ENCODE results near the gene TRIP4.

The TRIP4 gene

GRCh38 chr15:64444836-64445235 is 57.2 kb downstream of the TRIP4 start:
- DNase-seq (ENCODE audit: low spot score): no peak
- no peak for FAIRE-seq

DNA sequence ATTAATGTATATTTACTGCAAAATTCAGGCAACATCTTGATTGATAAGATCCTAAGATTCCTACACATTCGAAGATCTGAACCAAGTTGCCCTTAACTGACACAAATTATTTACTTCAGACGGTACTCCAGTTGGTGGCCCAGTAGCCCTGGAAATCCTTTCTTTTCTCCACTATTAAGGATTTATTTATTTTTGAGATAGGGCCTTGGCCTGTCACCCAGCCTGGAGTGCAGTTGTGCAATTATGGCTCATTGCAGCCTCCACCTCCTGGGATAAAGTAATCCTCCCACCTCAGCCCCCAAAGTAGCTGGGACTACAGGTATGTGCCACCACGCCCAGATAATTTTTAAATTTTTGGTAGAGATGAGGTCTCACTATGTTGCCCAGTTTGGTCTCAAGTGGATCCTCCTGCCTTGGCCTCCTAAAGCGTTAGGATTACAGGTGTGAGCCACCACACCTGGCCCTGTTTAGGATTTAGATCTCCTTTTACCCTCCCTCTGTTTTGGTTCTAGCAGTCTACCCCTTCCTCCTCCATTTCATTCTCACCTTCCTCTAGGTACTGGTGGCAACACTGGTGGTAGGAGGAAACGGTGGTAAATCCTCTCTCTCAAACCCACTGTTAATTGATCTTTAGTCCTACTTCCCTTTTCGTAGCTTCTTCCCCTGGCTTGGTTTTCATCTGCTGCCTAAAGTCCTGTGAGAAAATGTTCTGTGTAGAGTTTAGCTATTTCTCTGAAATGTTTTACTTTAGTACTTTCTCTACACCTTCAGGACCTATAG is 60.1 kb downstream of the TRIP4 start:
- FAIRE-seq: no peak
- DNase-seq (ENCODE audit: low spot score): no peak

- DNase-seq (ENCODE audit: low spot score) (no peak), FAIRE-seq (no peak)
Measured at GRCh38 chr15:64452988-64453688, 65.5 kb downstream of the TRIP4 start.

DNA sequence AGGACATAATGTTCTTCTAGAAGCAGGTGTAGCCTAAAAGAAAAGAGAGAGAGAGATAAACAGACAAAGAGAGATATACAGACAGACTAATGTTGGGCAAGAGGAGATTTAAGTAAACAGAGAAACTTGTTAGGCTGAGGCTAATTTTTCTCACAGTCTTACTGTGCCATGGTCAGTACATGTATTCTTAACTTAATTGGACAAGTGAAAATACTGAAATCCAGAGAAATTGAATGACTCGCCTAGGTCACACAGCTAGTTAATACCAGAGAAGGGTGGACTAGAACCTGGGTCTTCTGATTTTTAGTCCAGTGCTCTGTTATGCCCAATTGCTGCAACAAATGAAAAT is 66.0 kb downstream of the TRIP4 start:
- no peak for FAIRE-seq
- no peak for DNase-seq (ENCODE audit: low spot score)

DNA sequence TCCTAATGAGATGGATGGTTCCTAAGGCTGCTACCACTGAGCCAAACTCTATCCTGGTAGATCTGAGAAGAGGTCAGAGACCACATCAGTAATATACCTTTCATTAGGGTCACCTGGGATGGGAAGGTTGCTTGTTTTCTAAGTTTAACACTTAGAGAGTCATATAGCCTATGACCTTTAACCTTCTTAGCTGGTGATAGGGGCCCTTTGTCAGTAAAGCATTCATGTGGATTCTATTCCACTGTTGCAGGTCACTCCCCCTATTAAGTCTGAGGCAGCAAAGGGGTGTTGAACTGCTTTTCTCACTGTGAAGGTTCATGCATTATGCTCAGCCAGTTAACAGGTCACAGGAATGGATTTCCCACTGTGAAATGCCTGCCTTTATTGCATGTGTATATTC is 66.6 kb downstream of the TRIP4 start:
- FAIRE-seq: peak; percentile 65
- no peak for DNase-seq (ENCODE audit: low spot score)

DNA sequence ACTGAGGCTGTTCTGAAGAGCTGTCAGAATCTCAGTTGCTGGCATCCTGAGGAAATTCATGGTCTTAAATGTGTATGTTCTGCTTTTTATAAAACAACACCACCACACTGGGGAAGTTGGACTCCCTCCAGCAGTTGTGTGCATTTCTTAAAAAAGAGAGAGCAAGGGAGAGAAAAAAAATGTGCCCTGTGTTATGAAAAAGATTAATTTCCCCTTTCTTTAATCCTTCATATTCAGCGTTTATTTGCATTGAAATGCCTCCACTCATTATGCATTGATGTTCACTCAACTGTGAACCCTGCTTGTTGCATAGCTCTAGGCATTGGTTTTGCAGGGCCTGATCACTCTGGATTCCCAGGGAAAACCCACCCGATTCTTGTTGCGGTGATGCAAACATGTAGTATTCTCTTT is 68.3 kb downstream of the TRIP4 start:
- FAIRE-seq (no peak), DNase-seq (ENCODE audit: low spot score) (no peak)

GRCh38 chr15:64456634-64457108 is 69.0 kb downstream of the TRIP4 start:
- DNase-seq (ENCODE audit: low spot score) (no peak), FAIRE-seq (no peak)

DNA sequence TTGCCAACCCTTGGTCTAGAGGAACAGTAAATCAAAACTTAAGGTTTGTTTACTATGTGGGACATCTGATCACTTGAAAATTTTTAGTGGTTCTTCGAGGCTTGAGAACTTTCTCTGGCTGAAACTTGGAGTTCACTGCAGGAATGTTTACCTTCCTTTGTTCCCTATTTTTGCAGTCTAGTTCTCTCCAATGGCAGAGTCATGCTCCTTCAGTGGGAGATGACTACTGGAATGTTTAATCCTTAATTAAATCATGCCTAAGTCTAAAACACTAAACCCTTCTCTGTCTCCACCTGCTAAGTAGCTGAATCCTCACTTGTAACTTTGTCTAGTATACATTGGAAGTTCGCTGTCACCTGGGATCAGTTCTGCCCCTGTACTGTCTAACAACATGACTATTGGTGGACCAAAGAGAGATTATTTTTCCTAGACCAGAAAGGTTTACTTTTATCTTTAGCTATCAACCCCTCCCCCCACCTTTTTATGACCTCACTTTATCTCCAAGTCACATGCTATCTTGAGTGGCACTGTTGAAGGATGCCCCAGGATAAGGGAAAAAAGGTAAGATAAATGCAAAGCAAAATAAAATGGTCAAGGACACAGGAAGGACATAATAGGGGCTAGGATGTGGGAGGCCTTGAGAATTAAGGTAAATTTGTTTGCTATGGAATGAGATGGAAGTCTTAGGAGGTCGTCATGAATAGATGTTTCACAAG is 71.6 kb downstream of the TRIP4 start:
- FAIRE-seq: no peak
- no peak for DNase-seq (ENCODE audit: low spot score)

- DNase-seq (ENCODE audit: low spot score): peak; percentile 98
- FAIRE-seq: no peak
Measured at GRCh38 chr15:64460206-64460723, 72.6 kb downstream of the TRIP4 start, which contains the start of gene ZNF609. Gene ZNF609 (plus strand): TSS chr15:64460578. CDS start chr15:64499420, 38,842 bp downstream.

GRCh38 chr15:64460724-64461720 is 73.4 kb downstream of the TRIP4 start:
- FAIRE-seq: no peak
- DNase-seq (ENCODE audit: low spot score): peak; percentile 75

DNA sequence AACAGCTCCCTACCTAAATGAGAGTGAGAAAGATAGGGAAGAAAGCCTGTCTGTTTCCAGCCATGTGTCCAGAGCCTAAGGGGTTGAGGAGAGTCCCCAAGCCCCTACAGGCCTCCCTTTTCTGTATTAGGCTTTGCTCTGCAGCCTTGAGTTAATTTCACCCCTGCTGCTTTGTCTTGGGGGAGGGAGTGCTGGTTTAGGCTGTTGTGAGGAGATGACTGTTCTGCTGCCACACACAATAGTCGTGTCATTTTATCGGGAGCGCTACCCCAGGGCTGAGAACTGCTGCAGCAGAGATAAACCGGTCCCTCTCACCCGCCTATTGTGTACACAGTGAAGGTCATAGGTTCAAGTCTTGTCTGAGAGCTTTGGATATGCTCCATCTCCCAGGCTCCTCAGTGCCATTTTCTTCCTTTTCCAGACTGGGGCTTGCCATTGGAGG is 74.1 kb downstream of the TRIP4 start:
- DNase-seq (ENCODE audit: low spot score) (no peak), FAIRE-seq (no peak)

- no peak for DNase-seq (ENCODE audit: low spot score)
- no peak for FAIRE-seq
Measured at GRCh38 chr15:64462492-64462891, 74.9 kb downstream of the TRIP4 start.

GRCh38 chr15:64464276-64465005 is 76.8 kb downstream of the TRIP4 start:
- FAIRE-seq: no peak
- no peak for DNase-seq (ENCODE audit: low spot score)

DNA sequence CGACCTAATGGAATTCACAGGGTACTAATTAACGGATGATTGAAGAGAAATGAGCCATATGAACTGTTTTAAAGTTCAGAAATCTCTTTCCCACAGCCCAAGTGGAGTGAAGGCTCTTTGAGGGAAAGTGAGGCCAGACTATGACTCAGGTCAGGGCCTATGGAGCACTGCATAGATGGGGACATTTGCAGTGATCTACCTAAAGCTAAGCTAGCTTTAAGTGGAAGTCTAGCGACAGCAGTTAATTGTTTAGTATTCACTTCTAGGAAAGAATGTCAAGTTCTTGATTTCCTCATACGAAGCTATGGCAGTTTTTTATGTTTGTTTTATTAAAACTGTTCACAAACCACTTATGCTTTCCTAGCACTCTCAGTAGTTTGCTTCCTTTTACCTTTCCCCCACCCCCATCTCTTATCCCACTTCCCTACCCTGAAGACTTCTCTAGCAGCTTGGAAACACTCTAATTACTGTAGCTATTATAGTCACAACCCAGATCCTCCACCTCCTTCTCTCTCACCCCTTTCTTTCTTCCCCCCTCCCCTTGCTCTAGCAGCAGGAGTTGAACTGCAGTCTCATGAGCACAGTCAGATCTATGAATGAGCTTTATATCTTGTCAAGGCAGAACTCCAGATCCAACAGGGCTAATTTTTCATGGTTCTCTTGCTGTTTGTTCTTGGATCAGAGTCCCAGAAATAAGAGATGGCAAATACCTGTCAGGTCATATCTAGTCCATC is 78.9 kb downstream of the TRIP4 start:
- DNase-seq (ENCODE audit: low spot score): no peak
- no peak for FAIRE-seq

GRCh38 chr15:64472161-64472560 is 84.5 kb downstream of the TRIP4 start:
- DNase-seq (ENCODE audit: low spot score) (no peak), FAIRE-seq (no peak)

DNA sequence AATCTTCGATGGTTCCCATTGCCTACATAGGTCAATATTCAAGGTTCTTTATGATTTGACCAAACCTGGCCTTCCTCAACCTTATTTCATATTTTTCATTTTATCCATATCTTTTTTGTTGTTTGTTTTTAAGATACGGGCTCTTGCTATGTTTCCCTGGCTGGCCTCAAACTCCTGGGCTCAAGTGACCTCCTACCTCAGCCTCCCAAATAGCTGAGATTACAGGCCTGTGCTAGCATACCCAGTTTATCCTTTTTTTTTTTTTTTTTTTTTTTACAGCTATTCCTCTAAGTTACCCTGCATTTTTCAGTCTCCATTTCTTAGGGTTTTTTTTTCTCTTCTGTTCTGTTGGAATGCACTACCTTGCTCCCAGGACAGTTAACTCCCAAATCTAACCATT is 87.2 kb downstream of the TRIP4 start:
- FAIRE-seq (no peak), DNase-seq (ENCODE audit: low spot score) (no peak)

DNA sequence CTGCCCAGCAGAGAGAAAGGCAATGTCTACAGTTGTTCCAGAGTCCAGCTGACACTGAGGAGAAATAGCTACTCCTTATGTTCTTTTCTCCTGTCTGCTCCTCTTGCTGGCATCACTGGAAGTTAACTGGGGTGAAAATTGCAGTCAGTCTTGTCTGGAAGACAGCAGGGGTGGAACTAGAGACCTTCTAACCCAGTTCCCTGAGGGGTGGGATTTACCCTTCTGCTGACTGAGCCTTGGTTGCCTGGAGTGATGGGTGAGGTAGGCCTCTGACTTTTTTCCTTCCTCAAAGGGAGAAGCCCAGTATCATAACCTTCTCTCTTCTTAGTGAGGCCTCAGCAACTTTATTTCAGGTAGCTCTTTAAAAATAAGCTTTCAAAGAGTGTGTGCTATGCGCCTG is 88.9 kb downstream of the TRIP4 start:
- DNase-seq (ENCODE audit: low spot score) (no peak), FAIRE-seq (no peak)

DNA sequence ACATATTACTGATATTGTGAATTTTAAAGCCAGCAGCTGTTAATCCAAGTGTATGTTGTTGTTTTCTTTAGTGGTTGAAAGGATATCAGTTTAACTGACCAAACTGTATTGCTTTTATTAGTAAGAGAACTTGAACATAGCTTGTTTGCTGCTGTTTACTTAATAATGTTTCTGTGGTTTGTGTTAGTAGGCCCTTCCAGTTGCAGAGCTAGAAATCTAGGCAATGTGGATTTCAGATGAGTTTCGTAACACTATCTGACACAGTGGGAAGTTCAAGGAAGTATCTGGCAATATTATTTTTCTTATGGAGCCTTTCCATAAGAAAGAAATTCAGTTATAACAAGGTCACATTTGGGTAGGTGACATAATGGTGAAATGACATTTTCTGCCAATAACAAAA is 91.2 kb downstream of the TRIP4 start:
- no peak for FAIRE-seq
- DNase-seq (ENCODE audit: low spot score): no peak

- no peak for FAIRE-seq
- DNase-seq (ENCODE audit: low spot score): no peak
Measured at GRCh38 chr15:64480891-64481290, 93.3 kb downstream of the TRIP4 start.
